ENCODE results near the gene UTP3.
"Not testable (repeated sequence)": the region's sequence is repeated elsewhere in the genome, so short reads cannot be mapped to it uniquely, and the experiment has no call there.

UTP3 gene, protein sequence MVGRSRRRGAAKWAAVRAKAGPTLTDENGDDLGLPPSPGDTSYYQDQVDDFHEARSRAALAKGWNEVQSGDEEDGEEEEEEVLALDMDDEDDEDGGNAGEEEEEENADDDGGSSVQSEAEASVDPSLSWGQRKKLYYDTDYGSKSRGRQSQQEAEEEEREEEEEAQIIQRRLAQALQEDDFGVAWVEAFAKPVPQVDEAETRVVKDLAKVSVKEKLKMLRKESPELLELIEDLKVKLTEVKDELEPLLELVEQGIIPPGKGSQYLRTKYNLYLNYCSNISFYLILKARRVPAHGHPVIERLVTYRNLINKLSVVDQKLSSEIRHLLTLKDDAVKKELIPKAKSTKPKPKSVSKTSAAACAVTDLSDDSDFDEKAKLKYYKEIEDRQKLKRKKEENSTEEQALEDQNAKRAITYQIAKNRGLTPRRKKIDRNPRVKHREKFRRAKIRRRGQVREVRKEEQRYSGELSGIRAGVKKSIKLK

DNA sequence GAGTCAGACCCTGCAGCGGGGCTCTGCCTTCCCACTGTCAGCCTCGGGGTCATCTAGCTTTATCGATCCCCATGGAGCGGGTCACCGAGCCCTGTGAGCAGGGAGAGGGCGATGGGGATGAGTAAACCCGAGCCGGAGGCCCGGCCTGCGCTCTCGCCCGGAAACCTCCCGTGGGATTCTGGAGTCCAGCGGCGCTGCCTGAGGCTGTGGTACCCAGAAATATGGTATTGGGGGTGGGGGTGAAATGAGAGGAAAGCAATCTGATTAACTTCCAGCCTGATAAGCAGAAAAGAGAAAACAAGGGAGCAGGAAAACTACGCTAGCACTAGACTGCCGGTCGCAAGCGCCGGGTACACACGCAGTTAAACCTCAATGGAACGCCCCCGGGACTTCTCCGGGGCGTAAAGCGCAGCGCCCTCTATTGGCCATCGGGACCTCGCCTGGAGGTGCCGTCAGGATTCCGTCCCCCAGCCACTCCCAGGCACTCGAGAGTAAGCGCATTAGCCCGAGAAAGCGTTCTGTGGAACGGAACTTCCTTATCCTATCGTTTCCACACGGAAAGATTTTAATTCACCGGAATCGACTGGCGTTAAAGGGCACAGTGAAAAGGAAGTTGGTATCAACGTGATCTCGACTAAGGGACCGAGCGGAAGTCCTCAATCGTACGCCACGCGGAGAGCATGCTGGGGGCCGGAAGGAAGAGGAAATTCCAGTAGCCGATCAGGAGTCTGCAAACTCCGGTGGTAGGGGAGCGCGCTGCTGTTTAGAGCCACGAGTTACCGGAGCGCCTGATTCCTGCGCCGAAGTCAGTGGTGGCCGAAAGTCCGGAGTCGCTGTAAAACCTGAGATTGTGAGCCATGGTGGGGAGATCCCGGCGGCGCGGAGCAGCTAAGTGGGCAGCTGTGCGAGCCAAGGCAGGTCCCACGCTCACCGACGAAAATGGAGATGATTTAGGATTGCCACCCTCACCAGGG is at the start of gene UTP3:
Gene UTP3 (plus strand): TSS at position 712 of the 974 bp plus-strand sequence. CDS start 146 bp downstream, at position 858.
- peak; percentile 97 for FAIRE-seq

DNA sequence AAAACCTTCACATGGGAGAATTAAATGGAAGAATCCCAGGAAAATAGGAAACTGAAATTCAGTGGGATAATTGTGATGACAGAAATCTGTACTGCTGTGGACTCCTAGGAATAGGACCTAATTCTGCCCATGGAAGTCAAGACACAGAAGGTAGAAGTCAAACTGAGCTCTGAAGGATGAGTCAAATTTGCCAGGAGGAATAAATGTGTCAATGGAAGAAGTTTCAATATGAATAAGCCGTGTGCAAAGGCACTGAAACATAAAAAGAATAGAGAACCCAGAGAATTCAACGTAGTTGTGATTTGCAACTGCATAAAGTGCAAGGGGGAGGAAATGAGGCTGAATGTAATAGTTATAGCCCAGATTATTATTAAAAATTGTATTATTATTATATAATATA is 48.1 kb upstream of the UTP3 start:
- FAIRE-seq = no peak

DNA sequence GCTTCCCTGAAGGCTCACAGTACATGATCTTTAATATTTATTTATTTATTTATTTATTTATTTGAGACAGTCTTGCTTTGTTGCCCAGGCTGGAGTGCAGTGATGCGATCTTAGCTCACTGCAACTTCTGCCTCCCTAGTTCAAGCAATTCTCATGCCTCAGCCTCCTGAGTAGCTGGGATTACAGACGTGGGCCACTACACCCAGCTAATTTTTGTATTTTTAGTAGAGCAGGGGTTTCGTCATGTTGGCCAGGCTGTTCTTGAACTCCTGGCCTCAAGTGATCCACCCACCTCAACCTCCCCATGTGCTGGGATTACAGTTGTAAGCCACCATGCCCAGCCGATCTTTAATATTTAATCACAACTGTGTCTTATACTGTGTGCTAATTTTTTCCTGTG is 37.6 kb upstream of the UTP3 start:
- not testable (repeated sequence) for FAIRE-seq

DNA sequence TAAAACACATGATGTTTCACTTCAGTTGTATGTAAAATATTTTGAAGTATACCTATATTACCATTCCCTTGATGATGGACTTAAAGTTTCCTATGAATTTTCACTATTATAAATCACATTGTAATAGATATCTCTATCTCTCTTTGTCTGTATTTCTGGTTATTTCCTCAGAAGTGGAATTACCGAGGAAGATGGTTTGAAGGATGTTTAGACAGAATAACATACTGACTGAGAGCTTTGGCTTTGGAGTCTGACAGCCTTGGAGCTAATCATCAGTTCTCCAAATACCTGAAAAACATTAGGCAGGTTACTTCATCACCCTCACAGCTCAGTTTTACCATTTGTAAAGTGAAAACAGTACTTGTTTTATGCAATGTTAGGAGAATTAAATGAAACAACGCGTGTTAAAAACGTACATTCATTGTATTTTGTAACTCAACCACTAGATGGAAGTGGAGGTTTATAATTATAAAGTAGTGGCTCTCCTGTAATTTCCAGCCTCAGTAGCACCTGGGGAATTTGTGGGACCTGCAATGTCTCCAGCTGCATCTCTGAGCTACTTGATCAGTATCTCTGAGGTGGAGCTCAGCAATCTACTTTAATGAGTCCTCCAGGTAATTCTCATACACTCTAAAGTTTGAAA is 36.3 kb upstream of the UTP3 start:
- peak; percentile 90 for FAIRE-seq

DNA sequence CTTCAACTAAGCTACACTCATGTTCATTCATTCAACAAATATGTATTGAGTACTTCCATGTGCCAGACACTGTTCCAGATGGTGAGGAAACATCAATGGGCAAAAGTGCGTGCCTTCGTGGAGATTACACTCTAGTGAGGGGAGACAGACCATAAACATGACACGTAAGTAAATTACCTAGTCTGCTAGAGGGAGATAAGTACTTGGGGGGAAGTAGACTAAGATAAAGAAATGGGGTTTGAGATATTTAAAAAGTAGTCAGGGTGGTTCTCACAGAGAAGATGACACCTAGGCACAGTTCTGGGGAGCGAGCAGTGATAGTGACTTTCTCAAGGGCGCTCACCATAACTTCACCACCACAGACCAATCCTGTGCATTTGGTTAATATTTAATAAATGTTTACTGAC is 33.7 kb upstream of the UTP3 start:
- no peak for FAIRE-seq

DNA sequence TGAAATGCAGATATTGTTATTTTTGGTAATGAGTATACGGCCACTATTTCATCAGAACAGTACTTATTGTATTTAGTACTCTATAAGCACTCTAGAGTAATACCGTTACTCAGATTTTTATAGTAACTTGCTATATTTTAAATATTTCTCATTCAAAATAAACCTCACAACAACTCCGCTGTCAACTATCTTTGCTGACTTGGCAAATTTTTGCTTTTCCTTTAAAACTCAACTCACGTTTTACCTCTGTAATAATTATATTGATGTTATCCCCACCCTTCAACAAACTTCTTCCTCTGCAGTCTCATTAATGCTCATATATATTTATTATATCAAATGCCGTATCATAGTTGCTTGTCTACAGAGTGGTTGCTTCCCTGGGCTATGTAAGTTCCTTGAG is 31.0 kb upstream of the UTP3 start:
- FAIRE-seq = no peak

DNA sequence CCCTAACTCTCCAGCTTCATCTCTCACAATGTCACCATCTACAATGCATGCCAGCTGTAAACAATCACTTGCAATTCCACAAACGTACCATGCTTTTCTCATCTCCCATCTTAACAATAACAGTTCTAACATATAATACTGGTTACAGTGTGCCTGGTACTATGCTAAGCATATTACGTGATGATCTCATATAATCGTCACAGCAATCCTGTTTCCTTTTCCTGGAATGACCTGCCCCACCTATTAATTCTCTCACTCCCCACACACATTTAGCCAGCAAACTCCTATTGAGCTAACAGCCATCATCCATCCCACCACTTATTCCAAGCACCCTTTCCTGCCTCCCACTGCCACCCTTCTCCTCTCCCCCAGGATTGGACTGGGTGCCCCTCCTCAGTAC is 29.9 kb upstream of the UTP3 start:
- no peak for FAIRE-seq

DNA sequence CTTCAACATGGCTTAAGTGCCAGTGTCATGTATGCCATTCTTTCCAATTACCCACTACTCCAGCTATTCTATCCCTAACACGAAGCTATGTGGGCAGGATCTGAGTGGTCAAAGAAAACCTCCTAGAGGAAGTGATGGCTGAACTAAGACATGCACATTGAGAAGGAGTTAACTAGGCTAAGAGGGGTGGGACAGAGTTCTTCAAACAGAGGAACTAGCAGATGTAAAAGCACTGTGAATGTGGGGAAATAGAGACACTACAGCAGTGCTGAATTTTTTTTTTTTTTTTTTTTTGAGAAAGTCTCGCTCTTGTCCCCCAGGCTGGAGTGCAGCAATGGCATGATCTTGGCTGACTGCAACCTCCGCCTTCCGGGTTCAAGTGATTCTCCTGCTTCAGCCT is 28.2 kb upstream of the UTP3 start:
- FAIRE-seq = no peak

DNA sequence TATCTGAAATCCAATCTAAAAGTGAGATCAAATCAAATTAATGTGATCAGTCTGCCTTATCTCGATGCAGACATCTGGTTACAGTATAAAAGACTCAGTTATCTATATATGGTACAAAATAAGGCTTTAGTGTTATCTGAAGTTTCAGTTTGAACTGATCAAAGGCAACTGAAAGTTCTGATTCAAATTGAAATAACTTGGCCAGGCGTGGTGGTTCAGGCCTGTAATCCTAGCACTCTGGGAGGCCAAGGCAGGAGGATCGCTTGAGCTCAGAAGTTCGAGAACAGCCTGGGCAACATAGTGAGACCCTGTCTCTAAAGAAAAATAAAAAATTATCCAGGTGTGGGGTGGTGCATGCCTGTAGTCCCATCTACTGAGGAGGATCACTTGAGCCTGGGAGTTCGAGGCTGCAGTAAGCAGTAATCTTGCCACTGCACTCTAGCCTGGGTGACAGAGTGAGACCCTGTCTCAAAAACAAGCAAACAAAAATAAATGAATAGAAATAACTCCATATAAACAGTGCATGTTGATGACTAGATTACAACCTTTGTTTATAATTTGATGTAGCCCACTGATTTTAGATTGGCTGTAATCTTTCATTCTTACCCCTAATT is 26.9 kb upstream of the UTP3 start:
- not testable (repeated sequence) for FAIRE-seq

DNA sequence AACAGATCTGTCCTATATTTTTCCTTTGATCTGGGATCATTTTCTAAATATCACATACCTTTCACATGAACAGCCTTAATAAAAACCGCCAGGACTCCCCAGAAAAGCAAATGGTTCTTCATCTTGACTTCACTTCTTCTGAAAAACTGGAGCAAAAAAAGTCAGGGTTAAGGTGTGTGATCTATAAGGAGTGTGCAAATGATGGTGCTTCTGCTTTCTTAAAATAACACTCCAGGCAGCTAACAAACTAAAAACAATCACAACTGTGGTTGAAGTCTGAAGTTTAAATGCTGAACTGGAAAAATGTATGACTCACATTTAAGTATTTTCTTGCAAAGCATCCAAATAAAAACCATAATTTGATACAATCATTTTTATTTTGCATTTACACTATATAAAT is 22.0 kb upstream of the UTP3 start, which contains the start of gene JCHAIN:
Gene JCHAIN (minus strand): TSS at position 140 of the 400 bp plus-strand sequence. CDS start 18 bp downstream, at position 122.
- no peak for FAIRE-seq

DNA sequence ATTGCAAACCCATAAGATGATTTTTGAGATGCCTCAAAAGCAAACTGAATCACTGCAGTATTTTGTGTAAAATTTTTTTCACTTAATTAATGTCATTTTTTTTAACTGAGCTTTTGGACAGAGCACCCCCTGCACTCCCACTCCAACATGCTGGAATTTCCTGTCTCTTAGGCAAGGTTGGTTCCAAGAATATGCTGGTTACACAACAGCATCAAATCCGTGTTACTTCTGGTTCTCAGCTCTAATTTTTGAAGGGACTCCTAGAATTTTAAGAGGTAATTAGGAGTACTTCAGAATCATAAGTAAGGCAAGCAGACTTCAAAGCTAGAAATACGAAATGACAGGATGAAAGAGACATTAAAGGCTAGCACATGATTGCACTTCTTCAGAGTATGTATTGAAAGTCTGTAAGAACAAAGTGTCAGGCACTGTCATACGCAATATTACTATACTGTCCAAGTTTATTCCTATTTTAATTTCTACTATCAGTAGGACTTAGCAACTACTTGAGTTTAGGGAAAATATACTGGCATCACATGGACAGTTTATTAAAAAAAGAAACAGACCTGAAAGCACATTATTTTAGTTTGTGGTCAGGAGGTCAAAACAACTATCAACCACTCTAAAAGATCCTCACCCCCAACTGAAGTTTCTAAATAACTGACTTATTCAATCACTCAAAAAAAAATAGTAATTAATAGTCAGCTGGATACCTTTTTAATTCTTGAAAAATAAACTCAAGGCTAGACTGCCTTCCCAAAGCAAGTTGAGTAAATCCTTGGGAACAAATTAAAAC is 20.4 kb upstream of the UTP3 start:
- FAIRE-seq = no peak

DNA sequence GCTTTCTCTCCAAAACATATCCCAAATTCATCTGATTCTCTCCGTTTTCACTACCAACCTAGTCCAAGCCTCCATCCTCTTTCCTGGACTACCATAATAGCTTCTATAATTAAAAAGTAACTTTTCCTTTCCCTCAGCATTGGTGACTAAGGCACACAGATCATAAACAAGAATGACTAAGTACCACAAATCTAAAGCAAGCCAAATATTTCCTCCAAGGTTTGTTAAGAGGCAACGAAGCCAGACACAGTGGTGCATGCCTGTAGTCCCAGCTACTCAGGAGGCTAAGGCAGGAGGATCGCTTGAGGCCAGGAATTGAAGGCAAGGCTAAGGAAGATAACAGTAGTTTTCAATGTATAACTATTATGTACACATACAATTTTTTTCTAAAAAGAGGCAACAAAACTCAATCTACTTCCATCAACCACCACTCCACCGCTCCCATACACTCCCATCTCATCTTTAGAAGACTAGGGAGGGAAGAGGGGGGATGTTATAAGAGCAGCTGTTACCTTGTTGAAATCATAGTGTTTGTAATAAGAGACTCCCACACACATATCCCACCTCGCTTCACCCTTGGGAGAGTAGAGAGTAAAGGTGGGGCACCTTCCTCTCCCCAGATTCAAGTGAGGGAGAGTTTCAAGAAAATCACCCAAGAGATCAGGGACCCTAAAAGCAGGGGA is 17.9 kb upstream of the UTP3 start:
- FAIRE-seq = no peak

DNA sequence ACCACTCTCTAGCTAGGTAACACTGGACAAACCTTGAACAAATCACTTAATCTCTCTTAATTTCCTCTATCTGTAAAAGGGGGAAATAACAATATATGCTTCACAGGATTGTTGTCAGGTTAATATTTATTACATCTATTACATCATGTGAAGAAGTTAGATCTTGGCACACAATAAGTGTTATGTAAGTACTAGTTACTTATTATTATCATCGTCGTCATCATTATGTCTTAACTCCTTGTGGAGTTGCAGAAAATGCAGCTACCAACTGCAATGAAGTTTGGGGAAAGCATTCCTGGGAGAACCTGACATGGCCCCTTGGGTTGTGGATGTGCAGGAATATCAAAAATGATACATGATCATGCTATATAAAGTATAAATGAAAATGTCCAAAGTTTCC is 17.2 kb upstream of the UTP3 start:
- FAIRE-seq = no peak

DNA sequence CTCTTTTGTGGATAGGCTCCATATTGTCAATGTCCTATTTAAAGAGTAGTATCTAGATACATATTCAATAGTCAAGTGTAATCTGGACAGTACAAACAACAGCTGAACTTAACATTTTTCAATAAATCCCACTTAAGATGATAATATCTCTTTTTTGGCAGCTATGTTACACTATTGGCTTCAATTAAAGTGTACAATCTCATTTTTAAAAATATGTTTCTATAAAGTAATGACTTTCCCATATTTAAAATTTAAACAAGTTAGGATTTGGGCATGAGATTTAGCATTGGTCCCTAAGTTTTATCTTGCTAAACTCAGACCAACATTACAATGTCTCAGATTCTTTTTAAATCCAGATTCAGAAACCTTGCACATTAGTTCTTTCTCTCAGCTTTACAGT is 14.1 kb upstream of the UTP3 start:
- no peak for FAIRE-seq

DNA sequence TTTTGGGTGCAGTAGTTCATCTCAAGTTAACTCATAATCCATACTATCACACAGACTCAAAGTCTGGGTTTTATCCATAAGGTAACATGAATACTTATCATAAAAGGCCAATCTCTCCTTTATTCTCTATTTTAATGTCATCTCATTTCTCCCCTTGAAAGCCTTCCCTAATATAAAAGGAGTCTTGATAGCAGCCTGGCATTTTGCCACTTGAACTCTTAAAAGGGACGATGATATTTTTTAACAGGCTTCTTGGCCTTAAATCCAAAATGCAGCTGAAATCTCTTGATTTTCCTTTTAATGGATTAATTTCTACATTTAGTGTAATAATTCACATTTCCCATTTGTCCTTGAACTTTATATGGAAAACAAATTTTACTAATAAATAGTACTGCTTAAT is 13.6 kb upstream of the UTP3 start:
- no peak for FAIRE-seq

DNA sequence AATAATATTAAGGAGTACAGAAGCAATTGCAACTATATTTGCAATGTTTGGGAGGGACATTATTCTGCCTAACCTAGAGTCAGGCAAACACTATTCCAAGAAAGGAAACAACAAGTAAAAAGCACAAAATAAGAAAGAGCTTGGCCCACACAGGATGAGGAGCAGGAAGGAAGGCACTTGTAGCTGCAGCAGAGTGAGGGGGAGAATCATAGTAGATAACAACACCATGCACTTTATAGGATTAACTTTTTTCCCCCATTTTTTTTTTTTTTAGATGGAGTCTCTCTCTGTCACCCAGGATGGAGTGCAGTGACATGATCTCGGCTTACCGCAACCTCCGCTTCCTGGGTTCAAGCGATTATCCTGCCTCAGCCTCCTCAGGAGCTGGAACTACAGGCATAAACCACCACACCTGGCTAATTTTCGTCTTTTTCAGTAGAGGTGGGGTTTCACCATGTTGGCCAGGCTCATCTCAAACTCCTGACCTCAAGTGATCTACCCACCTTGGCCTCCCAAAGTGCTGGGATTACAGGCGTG is 11.7 kb upstream of the UTP3 start:
- FAIRE-seq = no peak

DNA sequence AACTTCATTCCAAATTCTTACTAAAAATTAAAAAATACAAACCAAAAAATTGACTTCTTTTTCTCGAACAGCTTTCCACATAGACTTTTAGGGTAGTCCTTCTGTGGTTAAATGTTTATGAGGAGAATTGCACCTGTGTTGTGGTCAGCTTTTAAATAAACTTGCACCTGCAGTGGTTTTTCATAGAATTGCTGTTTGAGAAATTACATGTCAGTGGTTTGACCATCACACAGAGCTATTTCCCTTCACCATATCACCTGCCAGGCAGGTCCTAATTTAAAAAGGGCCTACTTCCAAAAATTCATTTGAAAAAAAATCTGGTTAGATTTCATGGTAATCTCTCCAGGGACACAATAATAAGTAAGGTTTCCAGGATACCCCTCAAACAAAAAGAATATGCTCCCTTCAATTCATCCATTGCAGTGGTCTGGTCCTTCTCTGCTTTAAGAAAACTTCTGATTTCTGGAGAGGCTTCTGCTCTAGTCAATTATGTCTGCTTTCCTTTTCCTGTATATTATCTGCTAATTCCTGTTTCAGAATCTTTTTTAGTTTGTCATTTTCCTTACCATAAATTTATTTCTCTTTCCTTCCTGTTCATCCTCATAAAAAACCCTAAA is 9.8 kb upstream of the UTP3 start:
- no peak for FAIRE-seq

DNA sequence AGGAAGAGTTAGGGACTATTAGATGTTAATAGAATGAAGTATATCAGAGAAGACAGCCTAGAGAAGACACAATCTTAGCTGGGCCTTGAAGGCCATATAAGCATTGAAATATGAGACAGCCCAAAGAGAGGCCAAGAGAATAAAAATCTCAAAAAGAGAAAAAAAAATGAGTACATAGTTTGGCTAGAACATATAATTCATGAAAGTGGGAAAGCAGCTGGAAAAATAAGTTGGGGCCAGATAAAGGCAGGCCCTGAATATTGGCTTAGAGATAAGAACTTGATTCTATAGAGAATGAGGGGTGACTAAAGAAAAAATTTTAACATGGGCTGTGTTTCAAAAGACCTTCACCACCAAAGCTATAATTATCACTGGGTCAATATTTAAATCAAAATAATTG is 7.4 kb upstream of the UTP3 start:
- no peak for FAIRE-seq

DNA sequence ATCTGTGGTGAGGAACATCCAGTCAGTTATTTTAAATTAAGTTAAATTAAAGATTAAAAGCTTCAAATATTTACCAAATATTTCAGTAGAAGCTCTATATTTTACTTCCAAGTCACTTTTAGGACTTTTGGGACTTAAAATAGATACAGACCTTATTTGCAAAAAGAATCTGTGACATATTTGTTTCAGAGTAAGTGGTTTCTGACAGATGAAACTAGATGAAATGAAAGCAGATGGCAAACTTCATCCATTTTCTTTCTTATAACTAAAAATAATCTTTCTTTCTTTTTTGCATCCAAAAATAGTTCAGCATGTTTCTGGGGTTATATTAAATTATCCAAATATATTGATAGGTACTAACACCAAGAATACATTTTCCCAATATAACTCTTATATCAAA is 6.6 kb upstream of the UTP3 start:
- FAIRE-seq = no peak

DNA sequence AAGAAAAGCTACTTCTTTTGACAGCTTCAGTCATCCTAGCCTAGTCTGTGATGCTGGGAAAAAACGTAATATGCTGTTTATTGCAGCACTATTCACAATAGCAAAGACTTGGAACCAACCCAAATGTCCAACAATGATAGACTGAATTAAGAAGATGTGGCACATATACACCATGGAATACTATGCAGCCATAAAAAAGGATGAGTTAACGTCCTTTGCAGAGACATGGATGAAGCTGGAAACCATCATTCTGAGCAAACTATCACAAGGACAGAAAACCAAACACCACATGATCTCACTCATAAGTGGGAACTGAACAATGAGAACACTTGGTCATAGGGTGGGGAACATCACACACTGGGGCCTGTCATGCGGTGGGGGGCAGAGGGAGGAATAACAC is 6.2 kb upstream of the UTP3 start:
- not testable (repeated sequence) for FAIRE-seq
